Endothelial cell of umbilical vein (primary cell): ENCODE results near the gene GRHPR.

ENCODE experiments used
- CTCF ChIP-seq, 2 donors: IDR thresholded peaks; 1 replicate in 1 of 2; 2 replicates in 1 of 2; pipeline ENCODE4 v1.5.1; 2011; ENCODE audit warnings: low read length in 2 of 2, mild to moderate bottlenecking in 2 of 2, moderate library complexity in 2 of 2, control low read depth in 1 of 2, inconsistent platforms in 1 of 2, low read depth in 1 of 2; ENCODE audit not compliant: insufficient read depth in 1 of 2; ENCODE audit errors: extremely low read depth in 1 of 2
- EZH2 ChIP-seq: IDR thresholded peaks from 2 replicates; pipeline ENCODE4 v1.6.1; 2012; ENCODE audit warnings: borderline replicate concordance, low read depth, mild to moderate bottlenecking, moderate library complexity, low read length, inconsistent platforms; ENCODE audit not compliant: severe bottlenecking
- JUN ChIP-seq: IDR thresholded peaks from 2 replicates; pipeline ENCODE4 v1.6.1; 2011; ENCODE audit warnings: borderline replicate concordance, low read depth; ENCODE audit not compliant: insufficient read length, insufficient read depth
- MAX ChIP-seq: IDR thresholded peaks from 2 replicates; pipeline ENCODE4 v1.6.1; 2011; ENCODE audit not compliant: insufficient read depth, insufficient read length
- MYC ChIP-seq: IDR thresholded peaks from one replicate; pipeline ENCODE4 v1.6.1; 2011; ENCODE audit warnings: mild to moderate bottlenecking, low read depth, low read length
- POLR2A ChIP-seq: IDR thresholded peaks from 2 replicates; pipeline ENCODE4 v1.6.1; 2012; ENCODE audit warnings: low read depth, mild to moderate bottlenecking, control low read depth, low read length
- POLR2AphosphoS5 ChIP-seq: IDR thresholded peaks from 2 replicates; pipeline ENCODE4 v1.6.1; 2012; ENCODE audit warnings: low read depth, mild to moderate bottlenecking, control low read depth, low read length, moderate library complexity; ENCODE audit not compliant: insufficient read depth

- TF ChIP-seq CTCF (IDR thresholded peaks at IDR 0.05; ENCODE audit: extremely low read depth in 1 of 2, insufficient read depth in 1 of 2, low read depth in 1 of 2, low read length in 2 of 2) (no peak), MAX (no peak), EZH2 (no peak), POLR2A (no peak), JUN (no peak), MYC (no peak), POLR2AphosphoS5 (no peak)
Observed at GRCh38 chr9:37424686-37425297, 2.3 kb downstream of the GRHPR start.
